Central memory CD8-positive, alpha-beta T cell (primary cell): ENCODE measurements around the gene RBP7.
A peak's percentile ranks its signal among the peaks of the same experiment; 100 is the strongest.
"Not testable (repeated sequence)": the region's sequence is repeated elsewhere in the genome, so short reads cannot be mapped to it uniquely, and the experiment has no call there.

Source experiments
- ATAC-seq: fragments of 150-1000 bp; cut with Tn5 transposase; replicated peaks from 2 replicates; pipeline ENCODE4 v1.10.0; 2022; ENCODE audit warnings: mild to moderate bottlenecking, moderate FRiP score, moderate number of reproducible peaks; ENCODE audit not compliant: poor library complexity, severe bottlenecking; ENCODE audit errors: extremely low read depth
- DNase-seq, 2 donors: peaks; one replicate each; pipeline ENCODE4 v3.0.0; 2021; ENCODE audit warnings: low spot score in 2 of 2
- H3K27ac Mint-ChIP-seq: one replicate; pipeline ENCODE4 v1.8.0; 2022; ENCODE audit warnings: low read depth, mild to moderate bottlenecking, moderate library complexity, mixed read lengths
- H3K27me3 Mint-ChIP-seq: one replicate; pipeline ENCODE4 v1.8.0; 2022; ENCODE audit warnings: mixed read lengths
- H3K36me3 Mint-ChIP-seq: one replicate; pipeline ENCODE4 v1.8.0; 2022; ENCODE audit warnings: mild to moderate bottlenecking, moderate library complexity, mixed read lengths; ENCODE audit not compliant: insufficient read depth
- H3K4me1 Mint-ChIP-seq: one replicate; pipeline ENCODE4 v1.8.0; 2022; ENCODE audit warnings: mixed read lengths
- H3K4me3 Mint-ChIP-seq: one replicate; pipeline ENCODE4 v1.8.0; 2022; ENCODE audit warnings: mild to moderate bottlenecking, moderate library complexity, mixed read lengths
- H3K9me3 Mint-ChIP-seq: one replicate; pipeline ENCODE4 v1.8.0; 2022; ENCODE audit warnings: mixed read lengths

RBP7 gene

DNA sequence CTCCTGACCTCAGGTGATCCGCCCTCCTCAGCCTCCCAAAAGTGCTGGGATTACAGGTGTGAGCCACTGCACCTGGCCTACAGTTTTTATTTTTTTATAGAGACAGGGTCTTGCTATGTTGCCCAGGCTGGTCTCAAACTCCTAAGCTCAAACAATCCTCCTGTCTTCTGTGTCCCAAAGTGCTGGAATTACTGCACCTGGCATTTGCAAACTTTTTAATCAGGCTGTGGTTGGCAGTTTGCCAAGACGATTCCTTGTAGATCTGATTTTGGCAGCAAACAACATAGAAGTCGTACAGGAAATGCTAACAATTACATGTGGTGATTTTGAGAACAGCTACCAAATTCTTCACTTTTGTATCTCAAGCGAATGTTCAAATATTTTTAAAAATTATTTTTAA lies 10.1 kb downstream of the RBP7 start:
- Mint-ChIP-seq H3K4me1 (no peaks in the 10 kb centered on the region), H3K4me3 (no peak overlapping the region), H3K36me3 (no peaks in the 10 kb centered on the region), H3K27me3 (peaks cover 22% of the 10 kb centered on the region), H3K9me3 (no peaks in the 10 kb centered on the region), H3K27ac (no peak overlapping the region)
- DNase-seq (no peak), ATAC-seq (no peak)

DNA sequence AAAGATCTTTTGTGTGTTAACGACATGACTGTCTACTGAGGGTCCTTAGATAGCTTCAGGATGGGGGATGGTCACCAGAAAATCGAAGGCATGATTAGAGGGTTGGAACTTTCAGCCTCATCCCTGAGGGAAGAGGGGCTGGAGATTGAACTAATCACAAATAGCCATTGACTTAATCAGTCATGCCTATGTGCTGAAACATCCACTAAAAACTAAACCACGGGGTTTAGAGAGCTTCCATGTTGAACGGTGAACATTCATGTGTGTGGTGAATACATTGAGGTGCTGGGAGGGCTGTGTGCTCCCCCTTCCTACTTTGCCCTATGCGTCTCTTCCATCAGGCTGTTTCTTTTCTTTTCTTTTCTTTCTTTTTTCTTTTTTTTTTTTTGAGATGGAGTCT lies 17.0 kb downstream of the RBP7 start:
- no peaks in the 10 kb centered on the region for H3K4me1 Mint-ChIP-seq
- H3K9me3 Mint-ChIP-seq = no peaks in the 10 kb centered on the region
- peaks cover 2% of the 10 kb centered on the region for H3K36me3 Mint-ChIP-seq
- ATAC-seq = no peak
- no peak for DNase-seq
- no peaks in the 10 kb centered on the region for H3K27me3 Mint-ChIP-seq
- H3K27ac Mint-ChIP-seq = no peak overlapping the region
- no peak overlapping the region for H3K4me3 Mint-ChIP-seq

GRCh38 chr1:10019561-10019960 lies 22.5 kb downstream of the RBP7 start:
- Mint-ChIP-seq H3K9me3 (no peaks in the 10 kb centered on the region), H3K4me3 (no peak overlapping the region), H3K4me1 (no peaks in the 10 kb centered on the region), H3K27me3 (no peaks in the 10 kb centered on the region), H3K27ac (peak overlapping the region; percentile 49), H3K36me3 (peaks cover 2% of the 10 kb centered on the region)
- ATAC-seq = no peak
- DNase-seq = no peak

DNA sequence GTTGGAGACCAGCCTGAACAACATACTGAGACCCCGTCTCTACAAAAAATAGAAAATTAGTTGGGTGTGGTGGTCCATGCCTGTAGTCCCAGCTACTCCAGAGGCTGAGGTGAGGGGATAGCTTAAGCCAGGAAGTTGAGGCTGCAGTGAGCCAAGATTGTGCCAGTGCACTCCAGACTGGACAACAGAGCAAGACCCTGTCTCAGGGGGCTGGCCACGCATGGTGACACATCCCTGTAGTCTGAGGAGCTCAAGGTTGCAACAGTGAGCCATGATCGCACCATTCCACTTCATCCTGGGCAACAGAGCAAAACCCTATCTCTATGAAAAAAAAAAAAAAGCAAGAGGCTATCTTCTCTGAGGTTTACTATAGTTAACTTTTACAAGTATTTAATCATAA lies 23.1 kb downstream of the RBP7 start:
- ATAC-seq = no peak
- no peak overlapping the region for H3K27ac Mint-ChIP-seq
- no peaks in the 10 kb centered on the region for H3K9me3 Mint-ChIP-seq
- H3K36me3 Mint-ChIP-seq = peaks cover 2% of the 10 kb centered on the region
- H3K4me1 Mint-ChIP-seq = no peaks in the 10 kb centered on the region
- no peak overlapping the region for H3K4me3 Mint-ChIP-seq
- no peak for DNase-seq
- H3K27me3 Mint-ChIP-seq = no peaks in the 10 kb centered on the region

DNA sequence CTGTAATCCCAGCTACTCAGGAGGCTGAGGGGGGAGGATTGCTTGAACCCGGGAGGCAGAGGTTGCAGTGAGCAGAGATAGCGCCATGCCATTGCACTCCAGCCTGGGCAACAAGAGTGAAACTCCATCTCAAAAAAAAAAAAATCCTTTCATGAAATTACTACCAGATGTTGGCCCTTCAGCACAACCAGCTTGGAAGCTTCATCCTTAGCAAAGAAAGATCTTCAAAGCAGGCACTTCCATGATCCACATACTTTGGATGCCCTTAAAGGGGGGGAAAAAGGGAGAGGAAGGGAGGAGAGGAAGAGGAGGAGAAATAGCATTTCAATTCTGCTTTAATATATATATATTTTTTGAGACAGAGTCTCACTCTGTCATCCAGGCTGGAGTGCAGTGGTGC lies 23.6 kb downstream of the RBP7 start:
- not testable (repeated sequence) for H3K9me3 Mint-ChIP-seq, H3K4me1 Mint-ChIP-seq, H3K4me3 Mint-ChIP-seq, H3K36me3 Mint-ChIP-seq, H3K27me3 Mint-ChIP-seq, ATAC-seq, DNase-seq, H3K27ac Mint-ChIP-seq

GRCh38 chr1:10021992-10022391 lies 25.0 kb downstream of the RBP7 start:
- H3K27me3 Mint-ChIP-seq, H3K4me1 Mint-ChIP-seq, H3K4me3 Mint-ChIP-seq, H3K9me3 Mint-ChIP-seq, DNase-seq, ATAC-seq, H3K27ac Mint-ChIP-seq, H3K36me3 Mint-ChIP-seq: not testable (repeated sequence)

DNA sequence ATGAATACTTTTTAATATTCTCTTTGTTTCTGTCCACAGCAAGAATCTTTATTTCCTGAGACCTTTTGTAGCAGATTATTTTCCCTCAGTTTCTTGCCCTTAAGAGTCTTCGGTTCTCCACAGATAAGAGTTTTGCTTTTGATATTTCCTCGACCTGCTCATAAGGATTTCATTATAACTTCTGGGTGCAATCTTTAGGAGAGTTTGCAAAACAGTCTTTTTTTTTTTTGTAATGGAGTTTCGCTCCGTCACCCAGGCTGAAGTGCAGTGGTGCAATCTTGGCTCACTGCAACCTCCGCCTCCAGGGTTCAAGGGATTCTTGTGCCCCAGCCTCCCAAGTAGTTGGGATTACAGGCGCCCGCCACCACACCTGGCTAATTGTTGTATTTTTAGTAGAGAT lies 25.6 kb downstream of the RBP7 start:
- Mint-ChIP-seq H3K4me1 (no peaks in the 10 kb centered on the region), H3K9me3 (no peaks in the 10 kb centered on the region), H3K27ac (no peak overlapping the region), H3K4me3 (no peak overlapping the region), H3K36me3 (no peaks in the 10 kb centered on the region), H3K27me3 (no peaks in the 10 kb centered on the region)
- no peak for ATAC-seq
- no peak for DNase-seq

DNA sequence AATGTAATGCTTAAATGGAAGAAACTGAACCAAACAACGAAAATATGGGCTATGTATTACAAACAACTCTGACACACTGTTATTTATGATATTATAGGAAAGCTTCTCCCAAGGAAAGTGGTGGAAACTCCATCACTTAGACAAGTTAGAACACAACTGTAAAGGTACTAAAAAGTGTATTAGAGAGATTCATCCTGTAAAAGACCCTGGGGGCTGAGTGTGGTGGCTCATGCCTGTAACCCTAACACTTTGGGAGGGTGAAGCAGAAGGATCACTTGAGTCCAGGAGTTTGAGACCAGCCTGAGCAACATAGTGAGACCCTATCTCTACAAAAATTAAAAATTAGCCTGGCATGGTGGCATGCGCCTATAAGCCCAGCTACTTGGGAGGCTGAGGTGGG lies 28.3 kb downstream of the RBP7 start:
- Mint-ChIP-seq H3K36me3 (no peaks in the 10 kb centered on the region), H3K27ac (no peak overlapping the region), H3K4me1 (no peaks in the 10 kb centered on the region), H3K4me3 (no peak overlapping the region), H3K27me3 (no peaks in the 10 kb centered on the region), H3K9me3 (no peaks in the 10 kb centered on the region)
- ATAC-seq (no peak), DNase-seq (no peak)

DNA sequence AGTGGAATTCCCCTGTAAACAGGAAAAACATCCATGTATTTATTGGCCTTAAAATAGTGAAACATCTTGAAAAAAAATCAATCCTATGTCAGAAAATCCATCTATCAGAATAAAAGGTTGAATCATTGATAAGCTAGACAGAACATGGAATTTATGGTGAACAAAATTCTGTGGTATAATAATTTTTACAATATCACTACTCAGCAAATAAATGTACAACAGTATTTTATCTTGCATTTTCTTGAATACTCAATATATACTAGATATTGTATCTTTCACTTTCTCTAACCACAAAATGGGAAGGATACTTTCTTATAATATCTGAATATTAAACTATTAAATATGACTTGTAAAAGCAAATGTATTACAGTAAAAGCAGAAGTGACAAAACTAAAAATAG lies 30.0 kb downstream of the RBP7 start:
- no peak for ATAC-seq
- Mint-ChIP-seq H3K27me3 (no peaks in the 10 kb centered on the region), H3K9me3 (no peaks in the 10 kb centered on the region), H3K4me3 (no peak overlapping the region), H3K36me3 (no peaks in the 10 kb centered on the region), H3K4me1 (peaks cover 1% of the 10 kb centered on the region), H3K27ac (no peak overlapping the region)
- no peak for DNase-seq

DNA sequence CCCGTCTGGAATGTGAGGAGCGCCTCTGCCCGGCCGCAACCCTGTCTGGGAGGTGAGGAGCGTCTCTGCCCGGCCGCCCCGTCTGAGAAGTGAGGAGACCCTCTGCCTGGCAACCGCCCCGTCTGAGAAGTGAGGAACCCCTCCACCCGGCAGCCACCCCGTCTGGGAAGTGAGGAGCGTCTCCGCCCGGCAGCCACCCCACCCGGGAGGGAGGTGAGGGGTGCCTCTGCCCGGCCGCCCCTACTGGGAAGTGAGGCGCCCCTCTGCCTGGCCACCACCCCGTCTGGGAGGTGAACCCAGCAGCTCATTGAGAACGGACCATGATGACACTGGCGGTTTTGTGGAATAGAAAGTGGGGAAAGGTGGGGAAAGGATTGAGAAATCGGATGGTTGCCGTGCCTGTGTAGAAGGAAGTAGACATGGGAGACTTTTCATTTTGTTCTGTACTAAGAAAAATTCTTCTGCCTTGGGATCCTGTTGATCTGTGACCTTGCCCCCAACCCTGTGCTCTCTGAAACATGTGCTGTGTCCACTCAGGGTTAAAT lies 32.0 kb downstream of the RBP7 start:
- not testable (repeated sequence) for ATAC-seq, H3K4me3 Mint-ChIP-seq, H3K9me3 Mint-ChIP-seq, H3K27me3 Mint-ChIP-seq, DNase-seq, H3K27ac Mint-ChIP-seq, H3K36me3 Mint-ChIP-seq
- peaks cover 16% of the 10 kb centered on the region for H3K4me1 Mint-ChIP-seq

GRCh38 chr1:10031461-10031860 lies 34.4 kb downstream of the RBP7 start:
- Mint-ChIP-seq H3K36me3 (peaks cover 9% of the 10 kb centered on the region), H3K27ac (no peak overlapping the region), H3K9me3 (no peaks in the 10 kb centered on the region), H3K4me1 (peaks cover 28% of the 10 kb centered on the region), H3K27me3 (no peaks in the 10 kb centered on the region), H3K4me3 (no peak overlapping the region)
- ATAC-seq (no peak), DNase-seq (no peak)

- DNase-seq (peak; percentile 98 to 99), ATAC-seq (peak; percentile 94)
- no peaks in the 10 kb centered on the region for H3K9me3 Mint-ChIP-seq
- peak within 1 kb of the TSS; percentile 90 for H3K27ac Mint-ChIP-seq
- peaks cover 28% of the 10 kb centered on the region for H3K4me1 Mint-ChIP-seq
- peak within 1 kb of the TSS; percentile 96 for H3K4me3 Mint-ChIP-seq
- no peaks in the 10 kb centered on the region for H3K27me3 Mint-ChIP-seq
- H3K36me3 Mint-ChIP-seq = peaks cover 18% of the 10 kb centered on the region
These were observed 35.7 kb downstream of the RBP7 start, which contains the start of gene UBE4B for GRCh38 chr1:10032590-10033358. UBE4B (plus strand) TSS chr1:10032958; CDS start chr1:10033671, 713 bp downstream.

DNA sequence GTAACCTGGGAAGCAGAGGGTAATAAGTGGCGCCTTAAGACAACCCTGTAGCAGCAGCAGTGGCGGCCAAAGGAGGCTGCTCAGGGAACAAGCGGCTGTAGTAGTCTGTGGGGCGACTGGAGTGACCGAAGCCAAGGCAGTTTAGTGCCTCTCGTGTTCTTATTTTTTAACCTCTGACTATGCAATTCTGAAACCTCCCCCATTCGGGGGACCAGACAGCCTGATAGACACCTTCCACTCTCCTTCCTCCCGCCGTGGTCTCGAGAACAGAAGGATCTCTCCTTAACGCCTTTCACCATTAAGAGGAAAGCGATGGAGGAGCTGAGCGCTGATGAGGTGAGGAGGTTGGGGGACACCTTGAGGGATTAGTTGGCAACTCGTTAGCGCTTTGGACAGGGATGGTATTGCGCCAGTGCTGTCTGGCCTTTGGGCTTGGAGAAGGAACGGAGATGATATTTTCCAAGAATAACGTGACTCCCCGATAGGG lies 36.4 kb downstream of the RBP7 start:
- peak overlapping the region; percentile 90 for H3K27ac Mint-ChIP-seq
- no peaks in the 10 kb centered on the region for H3K9me3 Mint-ChIP-seq
- H3K36me3 Mint-ChIP-seq = peaks cover 23% of the 10 kb centered on the region
- ATAC-seq = peak; percentile 45
- H3K4me1 Mint-ChIP-seq = peaks cover 28% of the 10 kb centered on the region
- no peaks in the 10 kb centered on the region for H3K27me3 Mint-ChIP-seq
- peak overlapping the region; percentile 96 for H3K4me3 Mint-ChIP-seq
- peak in 1 of 2 donors; percentile 15 for DNase-seq
